AG09309 (cell line): ENCODE results near the gene ATP10B.
"Not testable (repeated sequence)": the region's sequence is repeated elsewhere in the genome, so short reads cannot be mapped to it uniquely, and the experiment has no call there.

Source experiments
- DNase-seq: peaks from one replicate; pipeline ENCODE4 v3.0.0-alpha.2; 2010; ENCODE audit warnings: low read depth
- H3K4me3 ChIP-seq: 2 replicates; pipeline ENCODE4 v1.5.1; 2011; ENCODE audit warnings: mild to moderate bottlenecking, low read depth, low read length, moderate library complexity; ENCODE audit not compliant: control insufficient read depth
- TF ChIP-seq, protein P1 (sequence below): IDR thresholded peaks from 2 replicates; pipeline ENCODE4 v1.5.1; 2011; ENCODE audit warnings: mild to moderate bottlenecking, low read depth, low read length, inconsistent platforms; ENCODE audit not compliant: insufficient read depth, control insufficient read depth; ENCODE audit errors: missing control alignments

ATP10B gene, protein sequence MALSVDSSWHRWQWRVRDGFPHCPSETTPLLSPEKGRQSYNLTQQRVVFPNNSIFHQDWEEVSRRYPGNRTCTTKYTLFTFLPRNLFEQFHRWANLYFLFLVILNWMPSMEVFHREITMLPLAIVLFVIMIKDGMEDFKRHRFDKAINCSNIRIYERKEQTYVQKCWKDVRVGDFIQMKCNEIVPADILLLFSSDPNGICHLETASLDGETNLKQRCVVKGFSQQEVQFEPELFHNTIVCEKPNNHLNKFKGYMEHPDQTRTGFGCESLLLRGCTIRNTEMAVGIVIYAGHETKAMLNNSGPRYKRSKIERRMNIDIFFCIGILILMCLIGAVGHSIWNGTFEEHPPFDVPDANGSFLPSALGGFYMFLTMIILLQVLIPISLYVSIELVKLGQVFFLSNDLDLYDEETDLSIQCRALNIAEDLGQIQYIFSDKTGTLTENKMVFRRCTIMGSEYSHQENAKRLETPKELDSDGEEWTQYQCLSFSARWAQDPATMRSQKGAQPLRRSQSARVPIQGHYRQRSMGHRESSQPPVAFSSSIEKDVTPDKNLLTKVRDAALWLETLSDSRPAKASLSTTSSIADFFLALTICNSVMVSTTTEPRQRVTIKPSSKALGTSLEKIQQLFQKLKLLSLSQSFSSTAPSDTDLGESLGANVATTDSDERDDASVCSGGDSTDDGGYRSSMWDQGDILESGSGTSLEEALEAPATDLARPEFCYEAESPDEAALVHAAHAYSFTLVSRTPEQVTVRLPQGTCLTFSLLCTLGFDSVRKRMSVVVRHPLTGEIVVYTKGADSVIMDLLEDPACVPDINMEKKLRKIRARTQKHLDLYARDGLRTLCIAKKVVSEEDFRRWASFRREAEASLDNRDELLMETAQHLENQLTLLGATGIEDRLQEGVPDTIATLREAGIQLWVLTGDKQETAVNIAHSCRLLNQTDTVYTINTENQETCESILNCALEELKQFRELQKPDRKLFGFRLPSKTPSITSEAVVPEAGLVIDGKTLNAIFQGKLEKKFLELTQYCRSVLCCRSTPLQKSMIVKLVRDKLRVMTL (N-terminal part only)

DNA sequence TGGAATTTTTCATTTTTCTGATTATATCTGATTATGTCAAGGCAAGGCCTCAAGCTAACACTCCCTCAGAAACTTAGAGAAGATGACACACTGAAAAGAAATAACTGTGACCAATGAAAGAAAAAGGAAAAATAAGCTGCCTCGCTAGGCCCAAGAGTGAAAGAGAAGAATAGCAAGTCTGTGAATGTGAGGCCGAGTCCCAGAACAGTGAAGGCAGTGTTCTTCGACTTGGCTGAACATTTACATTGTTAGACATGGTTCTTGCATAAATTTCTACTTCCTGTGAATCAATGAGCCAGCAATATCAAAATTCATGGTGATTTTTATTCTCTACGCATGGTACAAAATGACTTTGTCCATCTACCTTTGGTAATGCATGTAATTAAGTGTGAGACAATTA is at the start of gene ATP10B:
ATP10B (minus strand) TSS at position 163 of the 400 bp plus-strand sequence. CDS start 164,137 bp downstream, outside the sequence.
- DNase-seq = no peak
- H3K4me3 ChIP-seq = no peak within 1 kb of the TSS
- TF ChIP-seq, protein P1, sequence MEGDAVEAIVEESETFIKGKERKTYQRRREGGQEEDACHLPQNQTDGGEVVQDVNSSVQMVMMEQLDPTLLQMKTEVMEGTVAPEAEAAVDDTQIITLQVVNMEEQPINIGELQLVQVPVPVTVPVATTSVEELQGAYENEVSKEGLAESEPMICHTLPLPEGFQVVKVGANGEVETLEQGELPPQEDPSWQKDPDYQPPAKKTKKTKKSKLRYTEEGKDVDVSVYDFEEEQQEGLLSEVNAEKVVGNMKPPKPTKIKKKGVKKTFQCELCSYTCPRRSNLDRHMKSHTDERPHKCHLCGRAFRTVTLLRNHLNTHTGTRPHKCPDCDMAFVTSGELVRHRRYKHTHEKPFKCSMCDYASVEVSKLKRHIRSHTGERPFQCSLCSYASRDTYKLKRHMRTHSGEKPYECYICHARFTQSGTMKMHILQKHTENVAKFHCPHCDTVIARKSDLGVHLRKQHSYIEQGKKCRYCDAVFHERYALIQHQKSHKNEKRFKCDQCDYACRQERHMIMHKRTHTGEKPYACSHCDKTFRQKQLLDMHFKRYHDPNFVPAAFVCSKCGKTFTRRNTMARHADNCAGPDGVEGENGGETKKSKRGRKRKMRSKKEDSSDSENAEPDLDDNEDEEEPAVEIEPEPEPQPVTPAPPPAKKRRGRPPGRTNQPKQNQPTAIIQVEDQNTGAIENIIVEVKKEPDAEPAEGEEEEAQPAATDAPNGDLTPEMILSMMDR = no peak

DNA sequence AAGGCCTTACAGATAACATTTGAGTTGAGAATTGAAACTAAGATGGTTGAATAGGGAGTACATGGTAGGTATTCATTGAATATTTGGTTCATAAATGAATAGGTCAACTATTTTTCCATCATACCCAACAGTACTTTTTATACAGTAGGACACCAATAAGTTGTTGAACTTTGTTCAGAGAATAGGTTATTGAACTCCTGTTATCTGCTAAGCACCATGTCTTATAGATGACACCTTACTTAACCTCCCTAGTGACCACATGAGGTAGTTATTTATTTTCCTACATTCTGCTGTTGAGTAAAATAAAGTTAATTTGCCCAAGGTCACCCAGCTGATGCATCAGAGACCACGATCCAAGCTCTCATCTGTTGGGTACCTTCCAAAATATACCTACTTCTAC is 49.6 kb upstream of the ATP10B start:
- TF ChIP-seq, protein P1 = no peak
- no peak for DNase-seq

DNA sequence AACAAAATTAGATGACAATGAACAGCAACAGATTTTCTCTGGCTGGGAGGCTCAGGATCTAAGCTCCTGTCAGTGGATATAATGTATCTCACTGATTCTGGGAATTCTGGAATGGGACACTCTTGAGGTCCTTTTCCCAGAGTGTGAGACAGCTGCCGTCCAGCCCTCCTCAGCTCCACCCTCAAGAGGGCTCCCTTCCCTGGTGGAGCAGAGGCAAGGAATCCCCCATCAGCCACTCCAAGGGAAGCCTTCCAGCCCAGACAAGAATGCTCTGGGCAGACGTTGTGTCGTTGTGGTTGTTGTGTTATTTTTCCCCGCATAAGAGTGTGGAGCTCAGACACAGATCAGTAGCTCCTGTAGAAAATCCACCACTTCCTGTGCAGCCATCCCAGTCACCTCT is 47.7 kb upstream of the ATP10B start:
- TF ChIP-seq, protein P1 = no peak
- H3K4me3 ChIP-seq = no peak overlapping the region
- DNase-seq = no peak

More for the DNA sequence above, 49.6 kb upstream of the ATP10B start:
- no peak overlapping the region for H3K4me3 ChIP-seq

DNA sequence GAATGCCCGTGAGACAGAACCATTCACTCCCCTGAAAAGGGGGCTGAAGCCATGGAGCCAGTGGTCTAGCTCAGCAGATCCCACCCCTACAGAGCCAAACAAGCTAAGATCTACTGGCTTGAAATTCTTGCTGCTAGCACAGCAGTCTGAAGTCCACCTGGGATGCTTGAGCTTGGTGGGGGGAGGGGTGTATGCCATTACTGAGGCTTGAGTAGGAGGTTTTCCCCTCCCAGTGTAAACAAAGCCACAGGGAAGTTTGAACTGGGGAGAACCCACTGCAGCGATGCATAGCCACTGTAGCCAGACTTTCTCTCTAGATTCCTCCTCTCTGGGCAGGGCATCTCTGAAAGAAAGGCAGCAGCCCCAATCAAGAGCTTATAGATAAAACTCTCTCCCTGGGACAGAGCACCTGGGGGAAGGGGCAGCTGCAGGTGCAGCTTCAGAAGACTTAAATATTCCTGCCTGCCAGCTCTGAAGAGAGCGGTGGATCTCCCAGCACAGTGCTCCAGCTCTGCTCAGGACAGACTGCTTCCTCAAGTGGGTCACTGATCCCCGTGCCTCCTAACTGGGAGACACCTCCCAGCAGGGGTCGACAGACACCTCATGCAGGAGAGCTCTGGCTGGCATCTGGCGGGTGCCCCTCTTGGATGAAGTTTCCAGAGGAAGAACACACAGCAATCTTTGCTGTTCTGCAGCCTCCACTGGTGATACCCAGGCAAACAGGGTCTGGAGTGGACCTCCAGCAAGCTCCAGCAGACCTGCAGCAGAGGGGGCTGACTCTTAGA is 41.4 kb upstream of the ATP10B start:
- DNase-seq, H3K4me3 ChIP-seq: not testable (repeated sequence)

DNA sequence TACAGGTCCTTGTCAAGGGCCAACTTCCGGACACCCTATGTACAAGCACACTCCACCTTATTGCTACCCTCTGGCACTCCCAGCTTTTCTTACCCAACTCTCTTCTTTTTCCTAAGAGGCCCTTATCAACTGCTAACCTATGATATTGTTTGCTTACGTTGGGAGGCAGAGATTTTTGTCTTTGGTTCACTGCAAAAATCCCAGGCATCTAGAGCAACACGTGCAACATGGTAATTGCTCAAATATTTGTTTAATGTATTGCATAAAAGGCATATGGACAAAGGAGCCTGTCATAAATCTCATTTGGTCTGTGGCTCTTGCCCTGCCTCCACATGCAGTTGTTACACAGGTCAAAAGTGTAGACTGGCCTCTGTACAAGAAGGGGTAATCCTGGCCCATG is 35.8 kb upstream of the ATP10B start:
- TF ChIP-seq, protein P1 = no peak
- no peak overlapping the region for H3K4me3 ChIP-seq
- DNase-seq = no peak

DNA sequence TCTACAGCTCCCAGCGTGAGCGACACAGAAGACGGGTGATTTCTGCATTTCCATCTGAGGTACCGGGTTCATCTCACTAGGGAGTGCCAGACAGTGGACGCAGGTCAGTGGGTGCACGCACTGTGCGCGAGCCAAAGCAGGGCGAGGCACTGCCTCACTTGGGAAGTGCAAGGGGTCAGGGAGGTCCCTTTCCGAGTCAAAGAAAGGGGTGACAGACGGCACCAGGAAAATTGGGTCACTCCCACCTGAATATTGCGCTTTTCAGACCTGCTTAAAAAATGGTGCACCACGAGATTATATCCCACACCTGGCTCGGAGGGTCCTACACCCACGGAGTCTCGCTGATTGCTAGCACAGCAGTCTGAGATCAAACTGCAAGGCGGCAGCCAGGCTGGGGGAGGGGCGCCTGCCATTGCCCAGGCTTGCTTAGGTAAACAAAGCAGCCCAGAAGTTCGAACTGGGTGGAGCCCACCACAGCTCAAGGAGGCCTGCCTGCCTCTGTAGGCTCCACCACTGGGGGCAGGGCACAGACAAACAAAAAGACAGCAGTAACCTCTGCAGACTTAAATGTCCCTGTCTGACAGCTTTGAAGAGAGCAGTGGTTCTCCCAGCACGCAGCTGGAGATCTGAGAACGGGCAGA is 21.7 kb upstream of the ATP10B start:
- not testable (repeated sequence) for H3K4me3 ChIP-seq

DNA sequence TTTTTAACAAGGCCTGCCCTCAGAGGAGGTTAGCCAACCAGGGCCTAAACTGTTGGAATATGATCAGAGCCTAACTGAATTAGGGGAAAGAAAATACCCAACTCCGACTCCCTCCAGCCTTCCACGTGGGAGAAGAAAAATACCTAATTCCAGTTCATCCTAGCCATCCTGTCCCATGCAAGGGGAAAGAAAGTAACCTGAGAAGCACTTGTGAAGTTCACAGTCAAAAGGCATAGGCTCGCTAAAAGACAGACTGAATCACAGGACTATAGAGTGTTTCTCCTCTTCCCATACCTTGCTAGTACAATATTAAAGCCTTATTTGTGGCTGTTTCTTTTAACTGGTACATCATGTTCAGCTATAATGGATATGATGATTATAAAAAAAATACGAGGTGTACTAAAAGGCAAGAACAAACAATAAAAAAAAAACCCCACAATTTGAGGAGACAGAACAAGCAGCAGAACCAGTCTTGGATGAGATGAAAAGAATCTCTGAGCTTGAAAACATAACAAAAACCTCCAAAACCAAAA is 18.0 kb upstream of the ATP10B start:
- no peak for DNase-seq
- H3K4me3 ChIP-seq = no peak overlapping the region
- TF ChIP-seq, protein P1 = no peak

More for the DNA sequence above, 21.7 kb upstream of the ATP10B start:
- DNase-seq = not testable (repeated sequence)
